ENCODE measurements around the gene MT1HL1. TPM values are rescaled to one million over a fixed set of nuclear protein-coding genes. Genes with fewer than 3 reads are reported as not detected.
"Not testable (repeated sequence)": the region's sequence is repeated elsewhere in the genome, so short reads cannot be mapped to it uniquely, and the experiment has no call there.

MT1HL1 gene
- total and polyA plus RNA-seq, 2 of the 8 experiments (the other 6 are each of a cell fraction or from before 2014, with no cell fraction given): not detected

DNA sequence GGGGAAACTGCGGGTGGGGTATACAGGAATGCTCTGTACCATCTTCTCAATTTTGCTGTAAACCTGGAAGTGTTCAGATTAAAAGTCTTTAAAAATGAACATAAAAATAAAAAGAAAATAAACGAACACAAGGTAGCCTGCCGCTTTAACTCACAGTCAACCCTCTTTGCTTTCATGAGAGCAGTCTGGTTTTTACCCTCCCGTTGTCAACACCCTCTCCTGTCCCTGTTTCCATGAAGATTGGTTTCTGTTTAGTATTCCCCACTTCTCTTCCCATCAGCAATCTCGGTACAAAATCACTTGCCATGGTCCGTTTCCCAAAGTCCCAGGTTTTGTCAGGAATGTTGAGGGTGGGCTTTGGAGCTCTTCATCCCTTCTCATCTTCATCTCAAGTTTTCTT is 28.8 kb downstream of the MT1HL1 start:
- H3K27ac ChIP-seq (ENCODE audit: low read depth, low read length): no peak overlapping the region

DNA sequence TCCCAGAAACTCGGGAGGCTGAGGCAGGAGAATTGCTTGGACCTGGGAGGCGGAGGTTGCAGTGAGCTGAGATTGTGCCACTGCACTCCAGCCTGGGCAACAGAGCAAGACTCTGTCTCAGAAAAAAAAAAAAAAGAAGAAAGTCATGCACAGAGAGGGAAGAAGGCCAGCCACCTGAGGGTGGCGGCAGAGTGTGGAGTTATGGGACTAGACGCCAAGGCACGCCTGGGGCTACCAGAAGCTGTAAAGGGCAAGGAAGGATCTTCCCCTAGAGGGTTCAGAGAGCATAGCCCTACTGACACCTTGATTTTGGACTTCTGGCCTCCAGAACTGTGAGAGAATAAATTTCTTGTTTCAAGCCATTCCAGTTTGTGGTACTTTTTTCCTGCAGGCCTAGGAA is 30.2 kb downstream of the MT1HL1 start:
- H3K4me1 ChIP-seq (replicated peaks in 1 of 4; ENCODE audit: control insufficient read depth in 3 of 4, insufficient read depth in 4 of 4, low read length in 3 of 4); H3K9me3 ChIP-seq (ENCODE audit: insufficient read depth in 2 of 2, low read depth in 1 of 2, low read length in 1 of 2); H3K79me2 ChIP-seq (ENCODE audit: control insufficient read depth in 1 of 2, insufficient read depth in 2 of 2, low read length in 2 of 2); H3K14ac ChIP-seq (ENCODE audit: insufficient read length); H2BK120ac ChIP-seq (replicated peaks; ENCODE audit: low read depth, low read length); H2BK15ac ChIP-seq (ENCODE audit: low read length); H3K18ac ChIP-seq (ENCODE audit: extremely low read depth, low read length); H3K9ac ChIP-seq (replicated peaks in 1 of 4; ENCODE audit: extremely low read depth in 1 of 4, low read depth in 3 of 4, low read length in 3 of 4); H4K20me1 ChIP-seq (replicated peaks in 1 of 2; ENCODE audit: control insufficient read depth in 1 of 2, insufficient read depth in 2 of 2, low read length in 2 of 2); H3K27ac ChIP-seq (ENCODE audit: low read depth, low read length); H2AFZ ChIP-seq (ENCODE audit: low read length); H3K4me2 ChIP-seq (ENCODE audit: insufficient read depth in 1 of 2, low read depth in 2 of 2, low read length in 2 of 2); H3K79me1 ChIP-seq (ENCODE audit: low read depth, low read length); H3K4me3 ChIP-seq (ENCODE audit: extremely low read depth in 1 of 4, insufficient read depth in 2 of 4, low read depth in 3 of 4, low read length in 4 of 4); FAIRE-seq; H2BK20ac ChIP-seq (ENCODE audit: low read length); H2BK12ac ChIP-seq (ENCODE audit: low read depth, low read length); H3K36me3 ChIP-seq (ENCODE audit: control insufficient read depth in 2 of 4, insufficient read depth in 4 of 4, low read length in 3 of 4); H2AK5ac ChIP-seq (ENCODE audit: low read depth, low read length); H3K27me3 ChIP-seq (replicated peaks in 1 of 4; ENCODE audit: control insufficient read depth in 3 of 4, extremely low read depth in 1 of 4, insufficient read depth in 3 of 4, low read length in 3 of 4); H3K56ac ChIP-seq (replicated peaks; ENCODE audit: insufficient read length, low read depth, low read length); POLR2A ChIA-PET (ENCODE audit: partially characterized antibody); H4K91ac ChIP-seq (replicated peaks; ENCODE audit: insufficient read length, low read length); H3K4ac ChIP-seq (replicated peaks; ENCODE audit: insufficient read length, low read depth, low read length); H3K23me2 ChIP-seq (ENCODE audit: low read depth, low read length); H2BK5ac ChIP-seq (ENCODE audit: low read depth, low read length); H3K23ac ChIP-seq (ENCODE audit: insufficient read length); H4K8ac ChIP-seq (ENCODE audit: extremely low read depth, insufficient read depth, low read length); H4K5ac ChIP-seq (ENCODE audit: insufficient read length, low read depth, low read length); CTCF ChIA-PET (ENCODE audit: partially characterized antibody); DNase-seq (ENCODE audit: low read depth in 1 of 2, low spot score in 2 of 2): not testable (repeated sequence)
- WGBS, 2 experiments (ENCODE audit: extremely low coverage in 1 of 2, insufficient coverage in 1 of 2, insufficient read length in 1 of 2, insufficient replicate concordance in 2 of 2, low coverage in 1 of 2, low lambda C conversion rate in 2 of 2, missing lambda C conversion rate in 1 of 2): 74% methylated on average over 5 of the region's 5 CpGs; no CpG with 5 or more reads in 1 of the 2 experiments

More for the DNA sequence above, 28.8 kb downstream of the MT1HL1 start:
- Histone ChIP-seq H2BK120ac (replicated peaks; ENCODE audit: low read depth, low read length) (no peak overlapping the region), H3K14ac (ENCODE audit: insufficient read length) (no peak overlapping the region), H2BK20ac (ENCODE audit: low read length) (no peak overlapping the region), H2BK5ac (ENCODE audit: low read depth, low read length) (no peak overlapping the region), H2AFZ (ENCODE audit: low read length) (no peak overlapping the region), H2BK12ac (ENCODE audit: low read depth, low read length) (no peak overlapping the region), H3K4me2 (ENCODE audit: insufficient read depth in 1 of 2, low read depth in 2 of 2, low read length in 2 of 2) (no peak overlapping the region), H3K23me2 (ENCODE audit: low read depth, low read length) (no peaks in the 10 kb centered on the region), H3K9ac (replicated peaks in 1 of 4; ENCODE audit: extremely low read depth in 1 of 4, low read depth in 3 of 4, low read length in 3 of 4) (0 out of 7 replicates have a peak overlapping the region, but pooled peaks of 1 of the 4 experiments have one; percentile 11), H4K91ac (replicated peaks; ENCODE audit: insufficient read length, low read length) (no peak overlapping the region), H3K36me3 (ENCODE audit: control insufficient read depth in 2 of 4, insufficient read depth in 4 of 4, low read length in 3 of 4) (no peaks in the 10 kb centered on the region), H2AK5ac (ENCODE audit: low read depth, low read length) (no peak overlapping the region), H3K79me1 (ENCODE audit: low read depth, low read length) (no peaks in the 10 kb centered on the region), H3K79me2 (ENCODE audit: control insufficient read depth in 1 of 2, insufficient read depth in 2 of 2, low read length in 2 of 2) (no peaks in the 10 kb centered on the region), H3K4me1 (replicated peaks in 1 of 4; ENCODE audit: control insufficient read depth in 3 of 4, insufficient read depth in 4 of 4, low read length in 3 of 4) (no peaks in the 10 kb centered on the region), H3K4me3 (ENCODE audit: extremely low read depth in 1 of 4, insufficient read depth in 2 of 4, low read depth in 3 of 4, low read length in 4 of 4) (no peak overlapping the region), H3K56ac (replicated peaks; ENCODE audit: insufficient read length, low read depth, low read length) (no peak overlapping the region), H3K27me3 (replicated peaks in 1 of 4; ENCODE audit: control insufficient read depth in 3 of 4, extremely low read depth in 1 of 4, insufficient read depth in 3 of 4, low read length in 3 of 4) (no peaks in the 10 kb centered on the region), H3K18ac (ENCODE audit: extremely low read depth, low read length) (no peak overlapping the region), H3K9me3 (ENCODE audit: insufficient read depth in 2 of 2, low read depth in 1 of 2, low read length in 1 of 2) (no peaks in the 10 kb centered on the region), H4K8ac (ENCODE audit: extremely low read depth, insufficient read depth, low read length) (no peak overlapping the region), H4K5ac (ENCODE audit: insufficient read length, low read depth, low read length) (no peak overlapping the region), H3K4ac (replicated peaks; ENCODE audit: insufficient read length, low read depth, low read length) (no peak overlapping the region), H4K20me1 (replicated peaks in 1 of 2; ENCODE audit: control insufficient read depth in 1 of 2, insufficient read depth in 2 of 2, low read length in 2 of 2) (no peaks in the 10 kb centered on the region), H2BK15ac (ENCODE audit: low read length) (no peak overlapping the region), H3K23ac (ENCODE audit: insufficient read length) (no peak overlapping the region)
- POLR2A ChIA-PET (ENCODE audit: partially characterized antibody): no interaction called here
- no peak for TF ChIP-seq FOSL1 (IDR thresholded peaks at IDR 0.05; ENCODE audit: insufficient read depth, low read depth, low read length)
- TF ChIP-seq TBP (IDR thresholded peaks at IDR 0.05; ENCODE audit: low read depth, low read length): no peak
- TF ChIP-seq NANOG (IDR thresholded peaks at IDR 0.05; ENCODE audit: insufficient read depth, low read depth, low read length, poor library complexity, severe bottlenecking): no peak
- DNase-seq (ENCODE audit: low read depth in 1 of 2, low spot score in 2 of 2): no peak
- CTCF ChIA-PET (ENCODE audit: partially characterized antibody): interaction anchor here (0.6 kb wide), 1 partner anchor 287 kb away, joined by 3 read pairs; no protein-coding TSS in a partner anchor
- FAIRE-seq: no peak
- 88% methylated on average over 6 of the region's 6 CpGs; no CpG with 5 or more reads in 1 of the 2 experiments for WGBS, 2 experiments (ENCODE audit: extremely low coverage in 1 of 2, insufficient coverage in 1 of 2, insufficient read length in 1 of 2, insufficient replicate concordance in 2 of 2, low coverage in 1 of 2, low lambda C conversion rate in 2 of 2, missing lambda C conversion rate in 1 of 2)
